ENCODE data around the gene TMF1.

DNA sequence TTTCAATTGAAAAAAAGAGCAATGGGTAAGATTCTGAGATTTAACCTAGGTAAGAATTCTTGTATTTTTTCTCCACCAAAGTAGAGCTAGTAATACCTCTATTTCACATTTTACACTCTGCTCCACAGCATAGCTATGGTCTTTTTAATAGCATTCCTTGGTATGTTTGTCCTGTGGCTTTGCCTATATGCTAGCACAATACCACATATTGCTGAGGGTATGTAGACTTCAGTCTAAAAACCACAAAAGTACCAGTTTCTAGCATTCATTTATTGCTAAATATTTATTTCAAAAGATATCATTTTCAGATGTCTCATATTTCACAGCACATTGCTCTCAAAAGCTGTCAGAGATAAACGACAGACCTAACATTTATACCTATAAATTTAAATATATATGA, 20.5 kb downstream of the TMF1 start:
- no peak for TF ChIP-seq CTCF (IDR thresholded peaks at IDR 0.05)
- no peak for TF ChIP-seq EP300 (IDR thresholded peaks at IDR 0.05)
